ENCODE results near the gene TGFBR3. TPM values are rescaled to one million over a fixed set of nuclear protein-coding genes. Genes with fewer than 3 reads are reported as not detected.

Gene TGFBR3
- total RNA-seq, 2 experiments from 2014 or later: 13.9 to 15.3 TPM

DNA sequence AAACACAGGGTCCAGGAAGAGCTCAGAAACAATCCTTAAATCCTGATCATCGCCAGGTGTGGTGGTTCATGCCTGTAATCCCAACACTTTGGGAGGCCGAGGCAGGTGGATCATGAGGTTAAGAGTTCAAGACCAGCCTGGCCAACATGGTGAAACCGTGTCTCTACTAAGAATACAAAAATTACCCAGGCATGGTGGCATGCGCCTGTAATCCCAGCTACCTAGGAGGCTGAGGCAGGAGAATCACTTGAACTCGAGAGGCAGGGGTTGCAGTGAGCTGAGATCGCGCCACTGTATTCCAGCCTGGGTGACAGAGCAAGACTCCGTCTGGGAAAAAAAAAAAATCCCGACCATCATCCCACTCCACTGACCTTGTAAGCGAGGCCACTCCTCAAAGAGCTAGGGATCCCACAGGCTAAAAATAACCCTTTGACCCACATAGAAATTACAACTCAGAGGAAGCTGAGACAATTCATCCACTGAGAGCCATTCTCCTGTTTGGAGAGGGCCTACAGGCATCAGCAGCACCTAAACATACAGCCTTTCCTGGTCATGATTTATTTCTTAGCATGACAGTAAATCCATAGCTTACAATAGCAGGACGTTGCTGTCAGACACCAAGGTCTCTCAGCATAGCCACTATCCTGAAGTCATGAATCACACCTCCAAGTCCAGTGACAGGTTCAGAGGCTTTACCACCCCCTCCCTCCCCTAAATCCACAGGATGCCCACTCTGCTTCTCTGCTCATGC lies 66.7 kb downstream of the TGFBR3 start:
- Mint-ChIP-seq H3K9me3 (no peaks in the 10 kb centered on the region), H3K4me1 (peaks cover 5% of the 10 kb centered on the region), H3K27me3 (peaks cover 18% of the 10 kb centered on the region), H3K36me3 (no peaks in the 10 kb centered on the region), H3K27ac (no peak overlapping the region), H3K4me3 (no peak overlapping the region)
- no peak for DNase-seq
- ATAC-seq (ENCODE audit: low read depth): no peak
- POLR2A ChIA-PET: no interaction called here

GRCh38 chr1:91818713-91818975 lies 67.3 kb downstream of the TGFBR3 start:
- Mint-ChIP-seq H3K4me1 (peaks cover 6% of the 10 kb centered on the region), H3K4me3 (no peak overlapping the region), H3K27me3 (peaks cover 18% of the 10 kb centered on the region), H3K27ac (no peak overlapping the region), H3K9me3 (no peaks in the 10 kb centered on the region), H3K36me3 (no peaks in the 10 kb centered on the region)
- DNase-seq (no peak), ATAC-seq (ENCODE audit: low read depth) (no peak)
- POLR2A ChIA-PET: no interaction called here

- no peak for DNase-seq
- Mint-ChIP-seq H3K36me3 (no peaks in the 10 kb centered on the region), H3K27me3 (peaks cover 20% of the 10 kb centered on the region), H3K27ac (no peak overlapping the region), H3K9me3 (no peaks in the 10 kb centered on the region), H3K4me3 (no peak overlapping the region), H3K4me1 (peaks cover 7% of the 10 kb centered on the region)
- no peak for ATAC-seq (ENCODE audit: low read depth)
- POLR2A ChIA-PET: interaction anchor here (0.7 kb wide), 1 partner anchor 80 kb away, joined by 5 read pairs; no protein-coding TSS in a partner anchor
Measured at GRCh38 chr1:91817211-91817905, 68.6 kb downstream of the TGFBR3 start.

- H3K4me3 Mint-ChIP-seq: no peak overlapping the region
Measured at GRCh38 chr1:91816031-91816430, 69.9 kb downstream of the TGFBR3 start.

DNA sequence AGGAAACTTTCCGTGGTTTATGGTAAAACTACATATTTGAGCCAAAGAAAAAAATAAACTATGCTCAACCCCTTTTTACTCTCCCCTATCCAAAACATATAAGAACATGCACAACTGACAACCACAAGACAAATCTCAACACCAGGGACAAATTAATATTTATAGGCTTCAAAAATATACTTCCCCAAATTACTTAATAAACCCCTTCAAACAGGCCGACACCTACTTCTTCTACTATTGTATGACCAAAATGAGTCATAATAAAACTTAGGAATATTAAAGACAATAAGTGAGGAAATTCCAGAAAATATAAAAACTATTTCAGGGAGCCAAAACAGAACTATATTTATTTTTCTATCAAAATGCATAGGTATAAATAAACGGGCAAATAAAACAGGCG lies 71.5 kb downstream of the TGFBR3 start:
- POLR2A ChIA-PET: no interaction called here
- ATAC-seq (ENCODE audit: low read depth): no peak
- no peak overlapping the region for H3K27ac Mint-ChIP-seq

More at GRCh38 chr1:91816031-91816430, 69.9 kb downstream of the TGFBR3 start:
- Mint-ChIP-seq H3K27ac (no peak overlapping the region), H3K9me3 (no peaks in the 10 kb centered on the region), H3K36me3 (no peaks in the 10 kb centered on the region), H3K27me3 (peaks cover 30% of the 10 kb centered on the region), H3K4me1 (peaks cover 7% of the 10 kb centered on the region)
- POLR2A ChIA-PET: no interaction called here
- no peak for DNase-seq
- ATAC-seq (ENCODE audit: low read depth): no peak

DNA sequence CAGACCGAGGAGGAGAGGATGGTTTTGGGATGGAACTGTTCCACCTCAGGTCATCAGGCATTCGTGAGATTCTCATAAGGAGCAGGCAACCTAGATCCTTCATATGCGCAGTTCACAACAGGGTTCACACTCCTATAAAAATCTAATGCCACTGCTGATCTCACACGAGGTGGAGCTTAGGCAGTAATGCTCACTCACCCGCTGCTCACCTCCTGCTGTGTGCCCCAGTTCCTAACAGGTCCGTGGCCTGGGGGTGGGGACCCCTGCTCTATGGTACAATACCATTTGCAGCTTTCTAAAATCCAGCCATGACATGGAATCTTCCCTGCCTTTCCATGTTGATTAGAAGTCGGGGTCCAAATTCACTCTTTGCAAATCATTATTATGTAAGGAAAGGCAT lies 72.1 kb downstream of the TGFBR3 start:
- Mint-ChIP-seq H3K9me3 (no peaks in the 10 kb centered on the region), H3K27ac (no peak overlapping the region), H3K27me3 (peaks cover 36% of the 10 kb centered on the region), H3K4me3 (no peak overlapping the region), H3K4me1 (peaks cover 15% of the 10 kb centered on the region), H3K36me3 (no peaks in the 10 kb centered on the region)
- POLR2A ChIA-PET: no interaction called here
- DNase-seq (no peak), ATAC-seq (ENCODE audit: low read depth) (no peak)

More for the DNA sequence above, 71.5 kb downstream of the TGFBR3 start:
- Mint-ChIP-seq H3K27me3 (peaks cover 38% of the 10 kb centered on the region), H3K9me3 (no peaks in the 10 kb centered on the region), H3K36me3 (no peaks in the 10 kb centered on the region), H3K4me3 (no peak overlapping the region), H3K4me1 (peaks cover 9% of the 10 kb centered on the region)
- no peak for DNase-seq

DNA sequence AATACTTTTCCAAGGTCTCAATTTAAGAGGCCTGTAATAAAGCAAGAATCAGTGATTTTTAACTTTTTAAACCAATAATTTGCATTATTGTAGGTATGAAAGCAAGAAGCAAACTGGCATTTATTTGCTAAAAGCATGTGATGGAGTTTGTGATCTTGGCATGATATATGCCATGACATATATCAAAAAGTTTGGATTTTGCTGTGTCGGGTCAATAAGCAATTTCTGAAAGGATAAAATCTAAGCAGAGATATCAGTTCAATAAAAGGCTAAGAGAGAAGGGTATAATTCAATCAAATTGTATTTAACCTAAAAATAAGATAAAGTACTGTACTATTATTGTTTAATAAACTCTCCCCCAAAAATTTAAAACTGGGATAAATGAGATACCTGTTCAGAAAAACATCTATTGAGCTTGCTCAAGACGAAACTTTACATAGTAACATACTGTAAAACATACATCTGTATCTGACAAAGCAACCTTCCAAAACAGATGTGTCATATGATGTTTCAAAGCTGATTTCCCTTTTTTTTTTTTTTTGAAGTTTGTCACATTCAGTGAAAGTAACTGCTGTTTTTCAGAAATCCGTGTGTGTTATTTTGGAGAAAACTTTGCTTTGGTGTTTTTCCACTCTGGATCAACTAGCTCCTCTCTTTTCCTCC lies 74.5 kb downstream of the TGFBR3 start:
- ATAC-seq (ENCODE audit: low read depth) (no peak), DNase-seq (no peak)
- H3K27ac Mint-ChIP-seq: no peak overlapping the region
- peaks cover 45% of the 10 kb centered on the region for H3K27me3 Mint-ChIP-seq
- no peaks in the 10 kb centered on the region for H3K36me3 Mint-ChIP-seq
- peaks cover 15% of the 10 kb centered on the region for H3K4me1 Mint-ChIP-seq
- POLR2A ChIA-PET: no interaction called here
- H3K9me3 Mint-ChIP-seq: no peaks in the 10 kb centered on the region
- H3K4me3 Mint-ChIP-seq: no peak overlapping the region

- no peak overlapping the region for H3K27ac Mint-ChIP-seq
- POLR2A ChIA-PET: no interaction called here
- H3K4me1 Mint-ChIP-seq: peaks cover 27% of the 10 kb centered on the region
- H3K4me3 Mint-ChIP-seq: no peak overlapping the region
- no peaks in the 10 kb centered on the region for H3K9me3 Mint-ChIP-seq
- no peak for DNase-seq
- H3K27me3 Mint-ChIP-seq: peaks cover 46% of the 10 kb centered on the region
- ATAC-seq (ENCODE audit: low read depth): no peak
- H3K36me3 Mint-ChIP-seq: no peaks in the 10 kb centered on the region
Measured at GRCh38 chr1:91809317-91809716, 76.6 kb downstream of the TGFBR3 start.

DNA sequence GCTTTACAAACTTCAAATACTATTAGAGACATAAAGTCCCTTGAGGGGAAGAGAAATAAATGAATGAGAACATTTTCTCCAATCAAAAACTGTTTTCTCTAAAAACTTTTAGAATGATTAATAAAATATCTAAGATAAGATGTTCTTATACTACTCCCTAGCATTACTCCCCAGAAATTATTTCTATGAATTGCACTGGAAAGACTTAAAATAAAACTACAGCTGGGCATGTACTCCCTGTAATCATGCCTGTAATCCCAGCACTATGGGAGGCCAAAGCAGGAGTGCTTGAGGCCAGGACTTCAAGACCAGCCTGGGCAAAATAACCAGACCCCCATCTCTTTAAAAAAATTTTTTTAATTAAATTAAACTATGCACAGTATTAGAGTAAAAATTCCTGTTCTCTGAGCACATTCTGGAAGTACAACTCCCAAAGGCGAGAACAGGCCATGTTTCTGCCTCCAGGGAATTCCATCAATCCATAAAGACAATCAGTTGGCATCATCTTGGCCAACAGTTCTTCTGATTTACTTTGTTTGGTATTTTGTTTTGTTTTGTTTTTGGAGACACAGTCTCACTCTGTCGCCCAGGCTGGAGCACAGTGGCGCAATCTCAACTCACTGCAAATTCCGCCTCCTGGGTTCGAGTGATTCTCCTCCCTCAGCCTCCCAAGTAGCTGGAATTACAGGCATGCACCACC lies 77.9 kb downstream of the TGFBR3 start:
- Mint-ChIP-seq H3K36me3 (peaks cover 2% of the 10 kb centered on the region), H3K27me3 (peaks cover 45% of the 10 kb centered on the region), H3K27ac (no peak overlapping the region)

GRCh38 chr1:91806769-91807700 lies 78.9 kb downstream of the TGFBR3 start:
- no peak overlapping the region for H3K27ac Mint-ChIP-seq
- no peak overlapping the region for H3K4me3 Mint-ChIP-seq
- no peak for ATAC-seq (ENCODE audit: low read depth)
- peaks cover 40% of the 10 kb centered on the region for H3K4me1 Mint-ChIP-seq
- no peaks in the 10 kb centered on the region for H3K9me3 Mint-ChIP-seq
- peaks cover 50% of the 10 kb centered on the region for H3K27me3 Mint-ChIP-seq
- H3K36me3 Mint-ChIP-seq: peaks cover 6% of the 10 kb centered on the region
- no peak for DNase-seq
- POLR2A ChIA-PET: no interaction called here

More for the DNA sequence above, 77.9 kb downstream of the TGFBR3 start:
- POLR2A ChIA-PET: no interaction called here
- Mint-ChIP-seq H3K4me3 (no peak overlapping the region), H3K4me1 (peaks cover 36% of the 10 kb centered on the region), H3K9me3 (no peaks in the 10 kb centered on the region)
- DNase-seq: no peak
- ATAC-seq (ENCODE audit: low read depth): no peak

DNA sequence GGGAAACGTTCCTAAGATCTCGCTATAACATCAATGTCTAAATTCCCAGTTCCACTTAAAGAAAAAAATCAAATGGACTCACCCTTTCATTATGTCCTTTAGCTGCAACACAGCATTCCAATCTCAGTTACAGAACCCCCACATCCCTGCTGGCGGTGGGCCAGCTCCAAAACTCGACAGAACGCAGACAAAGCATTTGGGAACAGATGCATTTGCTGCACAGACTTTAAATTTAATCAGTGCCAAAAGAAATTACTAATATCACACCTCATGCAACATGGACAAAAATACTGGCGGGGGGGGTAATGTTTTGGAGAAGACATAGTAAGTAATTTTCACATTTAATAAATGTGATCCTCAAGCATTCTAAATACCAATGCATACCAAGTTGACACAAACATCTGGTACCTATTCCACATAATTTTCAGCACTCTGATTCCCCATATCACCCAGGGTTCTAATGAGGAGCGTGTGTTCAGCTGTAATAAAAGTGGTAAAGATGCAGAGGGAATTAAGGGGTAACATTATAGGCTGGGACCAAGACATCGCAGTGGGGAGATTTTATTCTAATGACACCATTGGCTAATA lies 79.7 kb downstream of the TGFBR3 start:
- Mint-ChIP-seq H3K36me3 (peaks cover 6% of the 10 kb centered on the region), H3K4me3 (no peak overlapping the region), H3K27me3 (peaks cover 44% of the 10 kb centered on the region), H3K9me3 (no peaks in the 10 kb centered on the region), H3K27ac (no peak overlapping the region), H3K4me1 (peaks cover 38% of the 10 kb centered on the region)
- DNase-seq (no peak), ATAC-seq (ENCODE audit: low read depth) (no peak)
- POLR2A ChIA-PET: no interaction called here

DNA sequence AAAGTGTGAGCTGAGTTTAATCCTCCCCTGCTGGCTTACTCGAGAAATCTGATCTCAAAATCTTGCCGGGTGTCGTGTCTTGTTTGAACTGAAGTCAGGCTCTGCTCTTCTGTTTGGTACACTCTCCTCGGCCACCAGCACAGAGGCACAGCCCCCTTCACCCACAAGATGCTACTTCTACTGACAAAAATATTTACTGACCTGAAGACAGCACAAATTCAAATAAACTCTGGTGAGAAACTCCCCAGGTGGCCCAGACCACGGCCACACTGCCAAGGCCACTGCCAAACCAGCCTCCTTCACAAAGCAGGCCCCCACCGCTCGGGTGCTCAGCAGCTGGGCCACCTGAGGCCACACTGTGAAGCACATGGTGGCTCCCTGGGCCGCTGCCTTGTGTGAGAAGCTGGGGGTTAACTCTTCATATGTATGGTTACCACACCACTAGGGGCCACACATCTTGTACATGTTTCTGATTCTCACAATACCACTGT lies 80.6 kb downstream of the TGFBR3 start:
- POLR2A ChIA-PET: no interaction called here
- peak; percentile 40 for DNase-seq
- Mint-ChIP-seq H3K27me3 (peaks cover 37% of the 10 kb centered on the region), H3K36me3 (peaks cover 6% of the 10 kb centered on the region), H3K4me3 (no peak overlapping the region), H3K9me3 (no peaks in the 10 kb centered on the region), H3K27ac (peak overlapping the region; percentile 47), H3K4me1 (peaks cover 37% of the 10 kb centered on the region)
- no peak for ATAC-seq (ENCODE audit: low read depth)
